Superior temporal gyrus (tissue), 1 donor: ENCODE measurements around the gene SIRT7.

Source experiments
- DNase-seq: peaks from one replicate; pipeline ENCODE4 v3.0.0-alpha.2; 2016; ENCODE audit errors: extremely low spot score

Gene SIRT7

DNA sequence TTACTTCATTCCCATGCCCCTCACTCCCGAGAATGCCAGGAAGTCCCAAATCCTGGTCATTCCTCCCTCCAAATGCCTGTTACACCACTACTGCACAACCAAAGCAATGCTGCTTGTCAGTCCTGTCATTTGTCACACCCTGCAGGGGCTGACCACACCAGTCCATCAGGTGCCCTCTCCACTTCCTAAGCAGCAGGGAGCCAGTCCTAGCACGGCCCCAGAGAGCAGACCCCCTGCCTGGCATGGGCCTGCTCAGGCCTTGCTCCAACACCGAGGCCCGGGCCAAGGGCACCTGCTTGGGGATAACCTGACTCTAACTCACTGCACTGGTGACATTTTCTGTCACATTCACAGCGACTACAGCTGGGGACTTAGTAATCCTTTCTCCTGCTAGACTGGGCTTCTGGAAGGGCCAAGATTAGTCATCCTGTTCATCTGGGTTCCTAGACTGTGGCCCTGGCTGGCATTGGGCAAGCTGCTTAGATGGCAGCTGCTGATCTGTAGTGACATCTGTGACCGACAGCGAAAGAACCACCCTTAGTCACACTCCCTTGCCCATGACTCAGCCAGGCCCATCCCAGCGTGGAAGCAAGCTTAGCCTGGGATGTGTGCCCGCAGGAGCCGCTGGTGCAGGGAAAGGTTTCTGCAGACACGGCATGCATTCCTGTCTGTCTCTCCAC is 32.0 kb downstream of the SIRT7 start:
- DNase-seq, result no peak

- no peak for DNase-seq
Observed at GRCh38 chr17:81885454-81885853, 32.5 kb downstream of the SIRT7 start.

GRCh38 chr17:81884968-81885367 is 33.0 kb downstream of the SIRT7 start:
- DNase-seq, result no peak

DNA sequence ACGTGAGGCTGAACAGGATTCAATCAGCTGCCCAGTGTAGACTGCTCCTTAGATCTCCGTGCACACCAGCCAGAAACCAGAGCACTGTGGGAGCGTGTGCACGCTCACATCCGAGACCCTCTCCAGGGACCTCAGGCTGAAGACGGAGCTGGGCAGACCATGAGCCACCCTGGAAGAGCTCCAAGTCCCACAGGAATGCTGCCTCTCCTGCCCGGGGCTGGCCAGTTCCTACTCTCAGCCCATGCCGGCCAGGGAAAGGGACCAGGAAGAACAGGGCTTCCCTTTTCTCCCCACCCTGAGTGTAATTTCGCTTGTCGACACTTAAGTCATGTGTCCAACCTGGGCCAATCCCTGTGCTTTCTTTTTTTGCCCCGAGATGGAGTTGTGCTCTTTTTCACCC is 33.5 kb downstream of the SIRT7 start:
- no peak for DNase-seq

- DNase-seq, result no peak
Observed at GRCh38 chr17:81879121-81879520, 38.9 kb downstream of the SIRT7 start.

DNA sequence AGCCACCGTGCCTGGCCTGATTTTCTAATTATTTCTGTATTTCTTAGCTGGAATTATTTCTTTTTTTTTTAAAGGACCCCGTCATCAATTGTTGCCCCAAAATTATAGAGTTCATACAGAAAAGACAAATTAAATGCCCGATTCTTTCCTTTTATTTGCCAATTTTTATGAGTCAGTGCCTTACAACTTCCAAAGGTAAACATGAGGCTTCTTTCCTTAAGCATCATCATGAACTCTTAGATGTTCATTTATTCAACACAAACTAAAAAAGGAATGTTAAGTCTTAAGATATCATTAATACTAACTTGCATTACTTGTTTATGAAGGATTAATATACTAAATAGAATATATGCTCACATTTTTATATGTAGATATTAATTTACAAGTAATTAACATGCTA is 39.7 kb downstream of the SIRT7 start:
- no peak for DNase-seq

GRCh38 chr17:81877569-81877968 is 40.4 kb downstream of the SIRT7 start:
- DNase-seq, result no peak

DNA sequence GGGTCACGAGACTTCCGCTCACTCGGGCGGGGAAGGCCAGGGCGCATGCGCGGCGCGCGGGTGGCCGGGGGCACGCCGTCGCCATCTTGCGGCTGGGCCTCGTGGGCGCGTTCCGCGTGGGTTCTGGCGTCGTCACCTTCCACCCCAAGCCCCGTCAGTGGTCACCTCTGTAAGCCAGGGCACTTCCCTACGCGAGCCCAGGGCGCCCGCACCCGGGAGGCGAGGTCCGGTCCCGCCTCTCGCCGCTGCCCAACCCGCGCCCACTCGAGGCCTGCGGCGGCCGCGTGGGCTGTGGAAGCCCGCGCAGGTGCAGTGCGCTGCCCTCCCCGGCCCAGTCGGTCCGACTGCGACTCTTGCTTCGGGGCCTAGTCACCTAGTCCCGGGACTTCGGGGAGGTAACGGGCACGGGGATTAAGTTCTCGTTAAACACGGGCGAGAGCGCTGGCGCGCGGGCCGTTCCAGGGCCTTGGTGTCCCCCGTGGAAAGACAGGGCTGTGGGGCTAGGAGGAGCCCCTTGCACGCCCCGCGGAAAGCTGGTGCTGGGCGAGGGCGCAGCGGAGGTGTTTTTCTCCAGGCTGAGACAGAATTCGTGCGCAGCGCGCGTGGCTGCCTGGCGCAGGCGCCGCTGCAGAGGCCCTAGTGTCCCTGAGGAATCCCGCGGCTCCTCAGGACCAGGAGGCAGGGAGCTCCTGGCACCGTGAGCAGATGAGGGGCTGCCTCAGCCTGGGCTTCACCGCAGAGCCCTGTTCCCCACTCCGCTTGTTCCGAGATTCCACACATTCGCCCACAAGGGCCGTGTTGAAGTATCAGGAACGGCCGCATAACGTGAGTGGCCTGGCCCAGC is 46.4 kb downstream of the SIRT7 start:
- peak; percentile 83 for DNase-seq

DNA sequence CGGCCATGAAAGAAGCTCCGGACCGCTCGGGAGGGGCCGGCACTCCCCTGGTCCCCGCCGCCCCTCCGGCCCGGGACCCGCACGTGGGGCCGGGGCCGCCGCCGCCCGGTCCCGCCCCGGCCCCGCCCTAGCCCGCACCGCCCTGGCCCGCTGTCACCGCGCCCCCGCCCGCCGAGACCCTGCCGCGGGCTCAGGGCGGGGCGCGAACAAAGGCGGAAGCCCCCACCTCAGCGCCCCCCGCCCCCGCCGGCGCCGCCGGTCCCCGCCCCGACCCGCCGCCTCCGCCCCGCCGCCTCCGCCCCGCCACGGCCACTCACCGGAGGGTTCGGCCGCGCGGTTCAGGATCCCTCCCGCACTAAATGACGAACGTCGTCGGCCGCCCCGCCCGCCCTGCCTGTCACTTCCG is 47.0 kb downstream of the SIRT7 start, which contains the start of gene ARHGDIA:
Gene ARHGDIA, minus strand, starts transcription at position 357 of the 406 bp plus-strand sequence. CDS start 1,407 bp downstream, outside the sequence.
- DNase-seq, result no peak

- peak; percentile 10 for DNase-seq
Observed at GRCh38 chr17:81870131-81870980, 47.6 kb downstream of the SIRT7 start.

DNA sequence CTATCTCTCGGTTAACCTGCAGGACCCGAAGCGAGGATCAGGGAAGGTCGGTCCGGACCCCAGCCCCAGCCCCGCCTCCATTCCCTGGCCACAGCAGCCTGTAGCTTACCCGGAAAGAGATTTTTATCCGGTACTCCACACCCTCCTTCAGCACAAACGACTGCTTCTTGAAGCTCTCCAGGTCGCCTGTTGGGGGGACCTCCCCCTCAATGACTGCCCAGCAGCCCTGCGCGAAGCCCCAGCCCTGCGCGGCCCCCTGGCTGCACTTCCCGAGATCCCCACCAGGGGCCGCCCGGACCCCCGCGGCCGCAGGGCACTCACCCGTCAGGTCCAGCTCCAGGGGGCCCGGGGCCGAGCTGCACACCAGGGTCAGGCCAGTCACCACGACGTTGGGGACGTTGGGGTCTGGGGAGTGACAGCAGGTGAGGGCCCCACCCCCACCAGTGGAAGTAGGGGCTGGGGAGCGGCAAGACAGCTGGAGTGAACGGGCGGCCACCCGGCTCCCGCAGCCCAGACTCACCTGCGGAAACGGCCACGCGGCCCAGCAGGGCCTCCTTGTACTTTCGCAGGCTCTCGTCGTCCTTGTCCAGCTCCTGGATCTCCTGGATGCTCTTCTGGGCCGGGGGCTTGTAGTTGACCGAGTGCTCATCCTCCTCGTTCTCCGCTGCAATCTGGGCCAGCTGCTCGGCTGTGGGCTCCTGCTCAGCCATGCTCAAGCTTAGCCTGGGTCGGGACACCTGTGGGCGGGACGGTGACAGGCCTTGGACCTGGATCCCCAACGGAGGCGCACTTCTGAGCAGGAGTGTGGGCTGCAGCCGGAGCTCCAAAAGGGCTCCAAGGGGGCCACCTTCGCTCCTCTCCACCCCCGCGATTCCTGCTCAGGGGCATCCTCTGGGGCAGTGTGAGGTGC is 48.5 kb downstream of the SIRT7 start:
- DNase-seq, result no peak

DNA sequence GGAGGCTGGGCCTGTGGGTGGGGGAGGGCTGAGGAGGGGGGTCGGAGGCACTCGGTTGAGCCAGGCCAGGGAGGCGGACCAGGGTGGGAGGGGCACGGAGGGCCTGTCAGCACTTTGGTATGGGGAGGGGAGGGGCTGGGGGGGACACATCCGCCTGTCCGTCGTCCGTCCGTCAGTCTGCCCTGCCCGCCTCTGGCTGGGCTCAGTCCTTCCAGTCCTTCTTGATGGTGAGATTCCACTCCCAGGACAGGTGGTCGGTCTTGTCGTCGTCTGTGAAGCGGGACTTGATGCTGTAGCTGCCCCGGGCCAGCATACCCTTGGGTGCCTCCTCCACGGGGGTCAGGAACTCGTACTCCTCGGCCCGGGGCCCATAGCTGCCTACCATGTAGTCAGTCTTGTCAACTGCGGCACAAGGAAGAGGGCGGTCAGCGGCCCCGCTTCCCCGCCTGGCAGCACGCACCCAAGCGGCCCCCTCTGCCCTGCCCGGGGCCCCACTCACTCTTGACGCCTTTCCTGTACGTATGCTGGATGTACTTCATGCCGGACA is 49.2 kb downstream of the SIRT7 start:
- no peak for DNase-seq

GRCh38 chr17:81867991-81868673 is 49.8 kb downstream of the SIRT7 start:
- no peak for DNase-seq

DNA sequence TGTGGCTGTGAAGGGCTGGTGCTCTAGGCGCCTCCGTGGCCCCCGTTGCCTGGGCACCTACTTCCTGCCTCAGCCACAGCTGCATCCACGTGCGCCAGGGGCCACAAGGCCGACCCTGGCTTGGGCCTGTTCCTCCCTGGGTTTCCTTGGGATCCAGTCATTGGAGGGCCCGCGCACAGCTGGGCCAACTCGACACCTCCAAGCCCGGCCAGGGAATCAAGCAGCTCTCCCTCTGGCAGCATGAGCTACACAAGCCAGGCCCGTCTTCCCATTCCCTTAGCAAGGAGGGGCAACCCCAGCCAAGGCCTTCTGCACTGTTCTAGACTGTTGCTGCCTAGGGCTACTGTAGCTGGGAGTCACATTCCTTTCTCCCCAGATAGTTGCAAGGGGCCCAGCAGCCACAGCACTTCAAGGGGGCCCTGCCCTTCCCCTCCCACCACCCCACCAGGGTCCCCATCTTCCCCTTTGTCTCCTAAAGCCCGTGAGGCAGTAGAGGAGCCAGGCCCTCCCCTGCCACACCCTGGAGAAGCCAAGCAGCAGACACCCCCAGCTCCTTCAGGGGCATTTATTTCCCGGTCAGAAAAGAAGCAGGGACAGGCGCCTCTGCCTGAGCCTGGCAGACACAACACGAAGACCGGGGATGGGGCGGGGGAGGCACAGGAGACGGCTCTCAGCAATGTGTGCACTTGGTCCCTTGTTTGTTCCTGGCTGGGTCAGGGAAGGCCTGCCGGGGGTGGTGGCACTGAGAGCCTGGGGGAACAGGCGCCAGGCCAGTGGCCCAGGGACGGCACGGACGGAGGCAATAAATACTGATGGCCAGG is 50.6 kb downstream of the SIRT7 start:
- DNase-seq, result no peak

DNA sequence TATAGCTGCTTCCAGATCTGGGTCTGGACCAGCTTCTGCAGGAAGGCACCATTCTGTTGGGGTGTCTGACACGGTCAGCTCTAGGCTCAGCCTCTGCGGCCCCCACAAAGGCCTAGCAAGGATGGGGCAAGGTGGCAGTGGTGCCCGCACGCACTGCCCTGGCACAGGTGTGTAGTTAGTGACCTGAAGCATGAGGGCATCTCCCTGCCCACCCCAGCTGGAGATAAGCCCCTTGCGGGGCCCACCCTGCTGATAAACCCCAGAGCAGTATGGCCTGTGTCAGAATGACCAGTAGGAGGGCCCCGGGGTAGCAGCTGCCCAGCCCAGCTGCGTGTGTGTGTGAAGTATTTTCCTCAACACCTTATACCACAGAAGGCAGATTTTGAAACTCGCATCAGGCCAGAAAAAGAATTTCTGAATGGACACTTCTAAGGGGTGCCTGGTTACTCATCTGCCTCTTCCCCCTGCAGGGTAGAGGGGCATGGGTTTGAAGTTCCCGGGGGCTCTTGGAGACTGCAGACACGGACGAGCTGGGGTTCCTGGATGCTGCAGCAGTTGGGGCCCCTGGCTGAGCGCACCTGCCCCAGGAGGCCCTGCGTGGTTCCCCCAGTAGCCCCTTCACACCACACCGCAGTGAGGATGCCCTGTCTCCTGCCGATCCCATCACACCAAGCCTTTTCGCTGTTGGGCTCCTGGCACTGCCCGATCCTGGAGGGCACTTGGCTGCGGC is 51.4 kb downstream of the SIRT7 start:
- DNase-seq, result no peak

- DNase-seq, result no peak
Observed at GRCh38 chr17:81865733-81866439, 52.1 kb downstream of the SIRT7 start.

GRCh38 chr17:81865358-81865732 is 52.6 kb downstream of the SIRT7 start:
- no peak for DNase-seq
